Measurements from ENCODE around the gene VAV1.
"Not testable (repeated sequence)": the region's sequence is repeated elsewhere in the genome, so short reads cannot be mapped to it uniquely, and the experiment has no call there.

The VAV1 gene

GRCh38 chr19:6737873-6738786 is 34.4 kb upstream of the VAV1 start:
- peak; percentile 51 for DNase-seq

DNA sequence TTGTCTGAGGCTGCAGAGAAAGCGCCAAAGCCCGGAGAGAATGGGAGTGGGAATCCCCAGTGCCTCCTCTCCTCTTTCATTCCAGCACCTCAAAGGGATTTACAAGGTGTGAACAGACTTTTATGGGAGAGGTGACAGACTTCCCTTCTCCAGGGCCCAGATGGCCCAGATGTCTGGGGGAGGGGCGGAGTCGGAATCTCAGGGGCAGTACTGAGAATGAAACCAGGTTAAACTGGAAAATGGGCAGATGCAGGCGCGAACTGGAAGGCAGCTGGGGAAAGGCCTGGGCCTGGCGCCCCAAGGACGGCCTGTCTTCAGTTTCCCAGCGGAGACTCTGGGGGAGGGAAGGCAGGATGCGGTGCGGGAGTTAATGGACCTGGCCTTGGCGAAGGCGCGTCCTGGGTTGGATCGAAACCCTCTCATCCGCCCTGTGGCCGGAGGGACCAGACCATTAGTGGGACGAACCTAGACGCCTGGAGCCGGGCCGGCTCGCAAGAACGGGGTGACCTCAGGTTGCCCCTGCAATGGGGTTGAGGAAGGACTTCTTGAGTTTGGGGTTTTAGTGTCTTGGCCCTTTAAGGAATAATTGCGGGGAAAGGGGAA is 33.6 kb upstream of the VAV1 start:
- DNase-seq, result no peak

- DNase-seq, result no peak
Observed at GRCh38 chr19:6739390-6739882, 33.1 kb upstream of the VAV1 start, which contains the start of gene TRIP10. TSS of gene TRIP10 (plus strand) at chr19:6739680. CDS start at chr19:6739762, 82 bp downstream.

DNA sequence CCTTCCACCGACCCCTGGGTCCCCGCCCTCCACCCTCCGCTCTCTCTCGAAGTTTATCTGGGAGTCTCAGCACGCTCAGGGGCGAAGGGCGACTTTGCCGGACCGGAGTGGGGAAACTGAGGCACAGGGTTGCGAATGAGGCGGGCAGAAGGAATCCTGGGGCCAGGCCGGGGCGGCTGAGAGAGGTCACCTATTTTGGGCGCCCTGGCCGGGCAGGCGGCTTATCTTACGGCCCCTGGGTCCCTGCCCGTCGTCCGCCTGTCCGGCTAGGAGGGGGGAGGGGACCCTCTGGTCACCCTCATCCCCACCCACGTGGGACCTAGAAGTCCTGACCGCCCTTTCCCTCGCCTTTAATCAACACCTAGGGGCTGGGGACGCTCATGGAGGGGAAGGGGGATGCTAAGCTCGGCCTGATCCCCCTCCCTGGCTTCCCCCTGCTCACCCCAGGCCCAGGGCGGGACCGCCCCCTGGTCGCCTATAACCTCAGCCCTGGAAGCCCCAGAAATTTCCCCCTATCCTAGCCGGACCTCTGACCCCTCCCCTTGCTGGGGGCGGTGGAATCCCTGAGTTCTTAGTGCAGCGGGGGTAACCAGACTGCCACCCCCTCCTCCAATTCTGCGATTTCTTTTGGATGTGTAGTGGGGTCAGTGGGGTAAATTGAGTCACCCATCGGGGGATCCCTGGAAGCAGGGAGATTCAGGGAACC is 32.5 kb upstream of the VAV1 start:
- no peak for DNase-seq

DNA sequence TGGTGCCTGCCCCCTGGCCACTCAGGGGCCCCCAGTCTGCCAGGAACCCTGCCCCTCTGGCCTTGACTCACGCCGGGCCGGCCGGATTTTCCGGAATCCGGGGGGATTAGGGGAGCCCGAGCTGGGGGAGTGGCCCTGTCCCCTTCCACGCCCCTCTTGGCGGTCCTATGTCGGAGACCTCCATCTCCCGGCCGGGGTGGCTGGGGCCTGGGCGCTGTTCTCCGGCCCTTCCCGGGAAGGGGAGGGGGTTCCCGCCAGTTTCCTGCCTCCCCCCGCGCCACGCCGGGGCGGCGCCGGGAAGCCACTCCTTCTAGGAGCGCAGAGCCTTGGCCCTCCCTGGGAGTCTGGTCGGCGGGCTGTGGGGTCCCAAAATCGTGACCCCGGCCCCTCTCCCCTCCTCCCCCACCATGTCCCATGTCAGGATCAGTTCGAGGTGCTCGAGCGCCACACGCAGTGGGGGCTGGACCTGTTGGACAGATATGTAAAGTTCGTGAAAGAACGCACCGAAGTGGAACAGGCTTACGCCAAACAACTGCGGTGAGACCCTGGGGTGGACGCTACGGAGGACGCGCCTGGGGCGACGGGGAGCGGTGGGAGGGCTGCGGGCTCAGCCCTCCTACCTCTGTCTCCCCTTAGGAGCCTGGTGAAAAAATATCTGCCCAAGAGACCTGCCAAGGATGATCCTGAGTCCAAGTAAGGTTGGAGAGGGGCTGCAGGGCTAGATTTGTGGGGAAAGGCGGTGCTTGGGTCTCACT is 31.7 kb upstream of the VAV1 start:
- DNase-seq, result no peak

- DNase-seq, result no peak
Observed at GRCh38 chr19:6743066-6743465, 29.4 kb upstream of the VAV1 start.

DNA sequence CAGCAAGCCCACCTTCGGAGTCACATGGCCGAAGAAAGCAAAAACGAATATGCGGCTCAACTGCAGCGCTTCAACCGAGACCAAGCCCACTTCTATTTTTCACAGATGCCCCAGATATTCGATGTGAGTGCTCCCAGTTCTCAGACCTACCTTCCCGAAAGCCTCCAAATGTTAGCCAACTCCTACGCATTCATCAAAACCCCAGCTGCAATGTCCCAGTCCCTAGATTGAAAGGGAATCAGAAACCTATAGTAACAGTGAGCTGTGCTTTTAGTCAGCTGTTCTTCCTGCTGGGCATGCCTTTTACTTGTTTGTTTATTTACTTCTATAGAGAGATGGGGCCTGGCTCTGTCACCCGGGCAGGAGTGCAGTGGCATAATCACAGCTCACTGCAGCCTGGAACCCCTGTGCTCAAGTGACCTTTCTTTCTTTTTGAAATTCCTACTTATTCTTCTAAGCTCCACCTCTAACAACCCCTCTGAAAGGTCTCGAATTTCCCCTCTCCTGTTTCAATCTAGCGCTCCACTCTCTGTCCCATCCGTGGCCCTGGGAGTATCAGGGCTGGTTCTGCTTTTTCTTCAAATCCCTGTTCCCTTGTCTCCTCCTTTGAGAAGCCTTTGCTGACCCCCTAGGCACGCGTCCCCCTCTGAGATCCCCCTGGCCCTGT is 28.7 kb upstream of the VAV1 start:
- no peak for DNase-seq

- no peak for DNase-seq
Observed at GRCh38 chr19:6744381-6745301, 27.9 kb upstream of the VAV1 start.

DNA sequence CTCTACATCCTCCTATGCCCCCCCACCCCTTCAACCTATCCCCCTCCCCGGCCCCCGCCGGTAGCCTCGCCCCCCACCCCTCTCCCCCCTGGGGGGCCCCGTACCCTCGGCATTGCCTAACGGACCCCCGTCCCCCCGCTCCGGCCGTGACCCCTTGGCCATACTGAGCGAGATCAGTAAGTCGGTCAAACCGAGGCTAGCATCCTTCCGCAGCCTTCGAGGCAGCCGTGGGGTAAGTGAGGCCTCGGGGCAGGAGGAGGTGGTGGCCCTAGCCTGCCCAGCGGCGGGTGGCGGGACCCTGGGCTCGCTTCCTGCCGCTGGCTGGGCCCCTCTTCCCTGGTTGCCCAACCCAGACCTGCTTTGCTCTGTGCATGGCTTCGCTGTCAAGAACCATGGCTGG is 26.5 kb upstream of the VAV1 start:
- no peak for DNase-seq

- not testable (repeated sequence) for DNase-seq
Observed at GRCh38 chr19:6748543-6748942, 24.0 kb upstream of the VAV1 start.

DNA sequence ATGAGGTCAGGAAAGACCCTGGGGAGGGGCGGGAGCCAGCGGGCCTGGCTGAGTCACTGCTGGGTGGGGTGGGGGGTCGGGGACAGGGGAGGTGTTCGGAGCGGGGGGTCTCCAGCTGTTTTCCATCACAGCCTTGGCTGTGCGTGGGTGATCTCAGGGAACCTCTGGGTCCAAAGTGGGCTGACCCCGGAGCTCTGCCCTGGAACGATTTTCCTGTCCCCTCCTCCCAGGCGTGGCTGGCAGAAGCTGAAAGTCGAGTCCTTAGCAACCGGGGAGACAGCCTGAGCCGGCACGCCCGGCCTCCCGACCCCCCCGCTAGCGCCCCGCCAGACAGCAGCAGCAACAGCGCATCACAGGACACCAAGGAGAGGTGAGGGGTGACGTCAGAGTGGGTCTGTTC is 22.4 kb upstream of the VAV1 start:
- no peak for DNase-seq

- DNase-seq, result no peak
Observed at GRCh38 chr19:6751189-6751588, 21.3 kb upstream of the VAV1 start.

- no peak for DNase-seq
Observed at GRCh38 chr19:6752256-6753177, 20.0 kb upstream of the VAV1 start.

- no peak for DNase-seq
Observed at GRCh38 chr19:6753178-6754031, 19.1 kb upstream of the VAV1 start.

- DNase-seq, result no peak
Observed at GRCh38 chr19:6754136-6754535, 18.4 kb upstream of the VAV1 start.

- DNase-seq, result no peak
Observed at GRCh38 chr19:6754653-6755463, 17.6 kb upstream of the VAV1 start.

DNA sequence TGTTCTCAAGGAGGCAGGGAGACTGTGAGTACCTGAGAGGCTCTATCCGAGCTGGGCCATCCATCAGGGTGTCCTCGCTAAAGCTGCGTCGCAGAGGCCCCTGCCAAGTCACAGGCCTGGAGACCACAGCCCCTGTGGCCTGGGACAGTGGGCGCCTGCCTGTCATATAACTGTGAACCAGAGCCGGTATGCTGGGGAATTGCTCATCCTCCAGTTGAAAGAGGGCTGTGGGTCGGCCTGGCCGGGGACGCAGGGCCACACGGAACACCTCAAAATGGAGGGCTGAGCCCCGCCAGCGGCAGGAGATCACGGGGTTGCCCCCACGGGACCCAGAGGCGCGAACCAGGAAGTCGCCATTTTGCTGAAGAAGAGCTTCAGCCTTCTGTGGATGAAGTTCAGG is 11.9 kb upstream of the VAV1 start:
- no peak for DNase-seq

DNA sequence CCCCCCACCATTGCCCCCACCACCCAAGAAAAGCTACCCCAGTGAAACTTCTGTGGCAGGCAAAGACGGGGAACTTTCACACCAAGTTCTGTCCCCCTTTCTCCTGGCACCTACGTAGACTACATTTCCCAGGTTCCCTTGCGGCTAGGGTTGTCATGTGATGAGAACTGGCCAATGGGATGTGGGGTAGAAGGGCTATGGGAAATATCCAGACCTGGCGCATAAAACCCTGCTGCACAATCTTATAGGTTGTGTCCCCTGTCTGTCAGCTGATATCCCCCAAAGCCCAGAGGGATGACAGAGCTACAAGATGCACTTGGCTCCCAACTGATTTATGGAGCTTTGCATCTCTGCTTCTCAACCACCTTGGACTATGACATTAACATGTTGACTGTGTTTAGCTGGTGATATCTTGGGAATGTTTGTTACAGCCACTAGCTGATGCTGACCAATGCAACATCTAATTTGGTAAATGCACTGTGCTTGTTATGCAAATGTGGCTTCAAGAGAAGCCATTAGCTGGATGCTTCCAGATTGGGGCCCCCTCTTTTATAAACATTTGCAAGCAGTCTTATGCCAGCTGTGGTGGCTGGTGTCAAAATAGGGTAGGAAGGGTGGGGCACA is 11.3 kb upstream of the VAV1 start:
- DNase-seq, result no peak
